SK-N-SH (cell line): ENCODE data around the gene SLC44A5.

Experiments used
- CTCF ChIP-seq: fragments of 200-600 bp; sonication (generic); IDR thresholded peaks from 2 replicates; pipeline ENCODE4 v1.6.1; 2017; ENCODE audit warnings: antibody characterized with exemption, mild to moderate bottlenecking, moderate library complexity
- EP300 ChIP-seq, 2 experiments: IDR thresholded peaks; 2 replicates each; pipeline versions ENCODE4 v1.4.0 to v1.6.1; 2012; ENCODE audit warnings: borderline replicate concordance in 1 of 2, low read depth in 1 of 2, low read length in 1 of 2
- RXRA ChIP-seq: IDR thresholded peaks from 2 replicates; pipeline ENCODE4 v1.4.0; 2012; ENCODE audit warnings: low read depth, mild to moderate bottlenecking, borderline replicate concordance
- TF ChIP-seq, protein P1 (sequence below): IDR thresholded peaks from 2 replicates; pipeline ENCODE4 v1.4.0; 2012; ENCODE audit warnings: low read depth

DNA sequence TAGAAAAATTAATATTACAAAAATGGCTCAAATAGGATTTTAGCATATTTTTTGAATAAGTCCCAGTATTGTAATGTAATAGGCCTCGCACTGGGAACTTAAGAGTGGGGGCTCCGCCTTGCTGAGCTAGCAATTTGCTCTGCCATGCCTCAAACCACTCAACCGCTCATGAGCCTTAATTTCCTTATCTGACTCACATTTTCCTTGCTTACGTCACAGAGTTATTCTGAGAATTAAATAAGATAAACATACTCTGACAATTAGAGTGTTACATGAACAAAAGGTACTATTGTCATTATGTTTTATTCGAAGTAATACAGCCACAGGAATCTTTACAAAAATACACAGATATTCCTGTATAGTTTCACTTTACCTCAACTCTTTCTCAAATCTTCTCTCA is 108.1 kb downstream of the SLC44A5 start:
- TF ChIP-seq RXRA (no peak), CTCF (no peak), EP300 (IDR thresholded peaks at IDR 0.05; ENCODE audit: borderline replicate concordance in 1 of 2, low read depth in 1 of 2, low read length in 1 of 2) (0 out of 4 replicates have a peak, but pooled peaks of 1 of the 2 experiments have one; percentile 11)
- TF ChIP-seq, protein P1, sequence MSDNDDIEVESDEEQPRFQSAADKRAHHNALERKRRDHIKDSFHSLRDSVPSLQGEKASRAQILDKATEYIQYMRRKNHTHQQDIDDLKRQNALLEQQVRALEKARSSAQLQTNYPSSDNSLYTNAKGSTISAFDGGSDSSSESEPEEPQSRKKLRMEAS = no peak
